ENCODE measurements around the gene TMEM43.

Gene TMEM43

DNA sequence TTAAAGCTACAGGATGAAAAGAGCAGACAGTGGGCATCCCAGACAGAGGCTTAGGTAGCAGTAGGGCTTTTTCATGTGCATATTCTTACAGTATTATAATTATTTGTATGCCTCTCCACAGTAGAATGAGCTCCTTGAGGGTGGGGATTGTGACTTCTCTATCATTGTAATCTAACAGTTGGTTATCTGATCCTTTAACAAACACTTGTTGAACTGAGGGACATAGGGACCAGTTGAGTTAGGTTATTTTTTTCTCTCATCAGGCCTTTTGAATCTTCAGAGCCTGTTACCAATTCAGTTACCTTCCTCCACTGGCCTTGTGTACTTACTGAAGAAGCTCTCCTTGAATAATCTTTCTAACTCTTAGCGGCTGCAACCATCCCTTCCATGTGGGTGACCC is 54.9 kb downstream of the TMEM43 start:
- DNase-seq = no peak

GRCh38 chr3:14181253-14181652 is 56.4 kb downstream of the TMEM43 start:
- no peak for DNase-seq

GRCh38 chr3:14183015-14183577 is 58.2 kb downstream of the TMEM43 start:
- peak; percentile 34 for DNase-seq

- DNase-seq = no peak
Measured at GRCh38 chr3:14186854-14187458, 62.1 kb downstream of the TMEM43 start.

DNA sequence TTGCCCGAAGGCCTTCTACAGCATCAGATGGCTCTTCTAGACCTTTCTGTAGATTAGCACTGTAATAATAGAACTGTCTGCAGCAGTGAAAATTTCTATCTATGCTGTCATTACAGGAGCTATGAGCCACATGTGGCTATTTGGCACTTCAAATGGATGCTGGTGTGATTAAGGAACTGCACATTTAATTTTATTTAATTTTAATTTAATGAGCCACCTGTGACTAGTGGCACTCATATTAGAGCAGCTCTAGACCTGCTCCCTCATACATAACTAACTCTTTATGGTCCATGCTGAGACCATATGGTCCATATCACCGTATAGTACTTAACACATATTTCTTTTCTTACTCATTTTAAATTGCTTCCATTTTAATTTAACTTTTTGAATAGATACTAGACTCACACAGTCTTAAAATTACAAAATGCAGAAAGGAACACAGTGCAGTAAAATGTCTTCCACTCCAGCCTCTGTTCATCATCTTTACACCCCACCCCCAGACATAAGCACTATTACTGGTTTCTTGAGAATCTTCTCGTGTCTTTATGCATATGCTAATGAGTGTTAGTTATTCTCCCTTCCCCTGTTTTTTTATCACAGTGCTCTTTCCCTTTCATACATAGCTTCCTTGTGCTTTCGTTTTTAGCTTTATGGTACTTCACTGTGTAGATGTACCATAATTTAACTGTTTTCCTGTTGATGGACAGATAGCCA is 63.3 kb downstream of the TMEM43 start:
- DNase-seq = no peak

All from NCI-H510A treated with DMSO at 0.1 percent for 48 hours (cell line).